Measurements from ENCODE around the gene SCN8A.

DNA sequence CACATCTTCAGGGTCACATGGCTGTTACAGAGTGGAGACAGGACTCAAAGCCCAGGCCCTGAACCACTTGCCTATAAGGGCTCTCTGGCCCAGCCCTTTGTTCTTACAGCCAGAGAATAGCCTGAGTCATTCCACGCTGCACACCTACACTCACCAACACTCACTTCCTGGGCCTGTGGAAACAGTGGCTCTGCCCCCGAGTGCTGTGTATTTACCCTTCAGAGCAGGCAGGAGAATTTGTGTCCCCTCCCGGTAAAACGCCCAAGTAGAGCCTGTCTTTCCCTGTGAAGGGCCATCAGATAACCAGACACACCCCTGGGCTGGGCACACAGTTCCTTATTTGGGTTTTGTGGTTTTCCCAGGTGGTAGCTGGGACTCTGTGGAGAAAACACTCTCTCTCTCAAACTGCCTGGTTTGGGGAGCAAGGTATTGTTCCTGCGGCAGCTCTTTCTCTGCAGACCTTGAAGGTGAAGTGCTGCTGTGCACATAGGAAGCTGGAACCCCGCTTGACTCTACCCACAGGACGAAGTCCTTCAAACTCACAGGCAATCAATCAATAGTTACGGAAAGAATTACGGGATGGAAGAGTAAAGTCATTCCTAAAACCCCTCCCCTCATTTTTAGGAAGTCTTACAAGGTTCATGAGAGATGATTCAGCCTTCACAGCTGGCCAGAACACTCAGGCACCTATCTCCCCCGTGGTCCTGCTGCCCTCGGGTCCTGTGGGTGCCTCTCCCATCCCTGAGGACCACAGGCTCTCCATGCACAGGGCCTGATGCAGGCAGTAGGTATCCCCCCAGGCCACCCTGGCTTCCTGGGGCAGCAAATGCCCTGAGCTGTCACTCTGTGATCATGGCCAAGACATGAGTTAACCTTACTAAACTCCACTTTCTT, 237.1 kb downstream of the SCN8A start:
- no peak for TF ChIP-seq RAD21 (conservative IDR thresholded peaks at IDR 0.05 in 1 of 2, IDR thresholded peaks at IDR 0.05 in 1 of 2)
- TF ChIP-seq, protein P1, sequence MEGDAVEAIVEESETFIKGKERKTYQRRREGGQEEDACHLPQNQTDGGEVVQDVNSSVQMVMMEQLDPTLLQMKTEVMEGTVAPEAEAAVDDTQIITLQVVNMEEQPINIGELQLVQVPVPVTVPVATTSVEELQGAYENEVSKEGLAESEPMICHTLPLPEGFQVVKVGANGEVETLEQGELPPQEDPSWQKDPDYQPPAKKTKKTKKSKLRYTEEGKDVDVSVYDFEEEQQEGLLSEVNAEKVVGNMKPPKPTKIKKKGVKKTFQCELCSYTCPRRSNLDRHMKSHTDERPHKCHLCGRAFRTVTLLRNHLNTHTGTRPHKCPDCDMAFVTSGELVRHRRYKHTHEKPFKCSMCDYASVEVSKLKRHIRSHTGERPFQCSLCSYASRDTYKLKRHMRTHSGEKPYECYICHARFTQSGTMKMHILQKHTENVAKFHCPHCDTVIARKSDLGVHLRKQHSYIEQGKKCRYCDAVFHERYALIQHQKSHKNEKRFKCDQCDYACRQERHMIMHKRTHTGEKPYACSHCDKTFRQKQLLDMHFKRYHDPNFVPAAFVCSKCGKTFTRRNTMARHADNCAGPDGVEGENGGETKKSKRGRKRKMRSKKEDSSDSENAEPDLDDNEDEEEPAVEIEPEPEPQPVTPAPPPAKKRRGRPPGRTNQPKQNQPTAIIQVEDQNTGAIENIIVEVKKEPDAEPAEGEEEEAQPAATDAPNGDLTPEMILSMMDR (IDR thresholded peaks at IDR 0.05): no peak
- TF ChIP-seq RNF2 (IDR thresholded peaks at IDR 0.05; ENCODE audit: borderline replicate concordance, low read depth): no peak
- TF ChIP-seq ZFP36 (IDR thresholded peaks at IDR 0.05; ENCODE audit: borderline replicate concordance, partially characterized antibody): no peak
- TF ChIP-seq POLR2A (IDR thresholded peaks at IDR 0.05; ENCODE audit: low read length): no peak
- TF ChIP-seq FOXS1 (CRISPR knock-in tag; IDR thresholded peaks at IDR 0.05): no peak
- TF ChIP-seq NR3C1 (IDR thresholded peaks at IDR 0.05): no peak
- TF ChIP-seq, protein P2, sequence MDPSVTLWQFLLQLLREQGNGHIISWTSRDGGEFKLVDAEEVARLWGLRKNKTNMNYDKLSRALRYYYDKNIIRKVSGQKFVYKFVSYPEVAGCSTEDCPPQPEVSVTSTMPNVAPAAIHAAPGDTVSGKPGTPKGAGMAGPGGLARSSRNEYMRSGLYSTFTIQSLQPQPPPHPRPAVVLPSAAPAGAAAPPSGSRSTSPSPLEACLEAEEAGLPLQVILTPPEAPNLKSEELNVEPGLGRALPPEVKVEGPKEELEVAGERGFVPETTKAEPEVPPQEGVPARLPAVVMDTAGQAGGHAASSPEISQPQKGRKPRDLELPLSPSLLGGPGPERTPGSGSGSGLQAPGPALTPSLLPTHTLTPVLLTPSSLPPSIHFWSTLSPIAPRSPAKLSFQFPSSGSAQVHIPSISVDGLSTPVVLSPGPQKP (IDR thresholded peaks at IDR 0.05; ENCODE audit: low read depth, low read length): no peak
- no peak for TF ChIP-seq HDAC2 (IDR thresholded peaks at IDR 0.05)
- TF ChIP-seq EP300 (IDR thresholded peaks at IDR 0.05): no peak
- TF ChIP-seq KDM5A (IDR thresholded peaks at IDR 0.05): no peak
- no peak for TF ChIP-seq RFX5 (IDR thresholded peaks at IDR 0.05)

All from A549 (cell line).